Panc1 (cell line): Measurements from ENCODE around the gene OR2T27.
"Not testable (repeated sequence)": the region's sequence is repeated elsewhere in the genome, so short reads cannot be mapped to it uniquely, and the experiment has no call there.

Experiments used
- CTCF ChIP-seq: fragments of 450-650 bp; IDR thresholded peaks from 2 replicates; pipeline ENCODE4 v1.5.1; 2017; ENCODE audit warnings: mild to moderate bottlenecking
- POLR2AphosphoS5 ChIP-seq: IDR thresholded peaks from 2 replicates; pipeline ENCODE4 v1.6.1; 2012; ENCODE audit warnings: mild to moderate bottlenecking, low read depth, low read length, moderate library complexity
- REST ChIP-seq, 2 experiments: IDR thresholded peaks; 2 replicates each; pipeline ENCODE4 v1.6.1; 2011 to 2012; ENCODE audit warnings: low read depth in 2 of 2, control low read depth in 1 of 2, low read length in 1 of 2, mild to moderate bottlenecking in 1 of 2, moderate library complexity in 1 of 2; ENCODE audit not compliant: insufficient read depth in 1 of 2
- SIN3A ChIP-seq: IDR thresholded peaks from 2 replicates; pipeline ENCODE4 v1.6.1; 2012; ENCODE audit warnings: low read depth, mild to moderate bottlenecking, low read length, moderate library complexity, borderline replicate concordance; ENCODE audit not compliant: insufficient read depth

GRCh38 chr1:248642971-248643651 lies 12.2 kb downstream of the OR2T27 start:
- not testable (repeated sequence) for TF ChIP-seq CTCF; REST (IDR thresholded peaks at IDR 0.05; ENCODE audit: insufficient read depth in 1 of 2, low read depth in 2 of 2, low read length in 1 of 2); SIN3A; POLR2AphosphoS5
